C4-2B (cell line): ENCODE data around the gene CGB5.
"Not testable (repeated sequence)": the region's sequence is repeated elsewhere in the genome, so short reads cannot be mapped to it uniquely, and the experiment has no call there.

Source experiments
- CTCF ChIP-seq: fragments of 450-650 bp; conservative IDR thresholded peaks from 2 replicates; pipeline ENCODE4 v1.5.1; 2017; ENCODE audit warnings: mild to moderate bottlenecking
- ZFX ChIP-seq: fragments of 450-650 bp; IDR thresholded peaks from 2 replicates; pipeline ENCODE4 v1.6.1; 2017

DNA sequence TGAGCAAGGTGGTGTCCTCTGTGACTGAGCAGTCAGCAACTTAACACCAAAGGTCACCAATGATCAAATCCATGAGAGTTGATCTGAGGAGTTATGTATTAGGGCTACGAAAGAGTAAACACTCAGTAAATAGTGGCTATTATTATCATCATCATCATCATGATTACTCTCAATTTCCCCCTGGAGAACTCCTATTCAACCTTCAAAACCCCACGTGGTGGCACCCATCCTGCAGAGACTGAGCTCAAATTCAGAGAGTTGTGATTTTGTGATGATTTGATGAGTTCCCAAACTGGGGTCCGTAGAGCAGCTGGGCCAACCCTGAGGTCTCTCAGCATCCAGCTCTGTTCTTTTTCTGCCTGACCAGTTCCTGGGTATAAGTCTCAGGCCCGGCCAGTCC is 6.2 kb downstream of the CGB5 start:
- TF ChIP-seq CTCF, ZFX: not testable (repeated sequence)
